Stimulated activated CD8-positive, alpha-beta memory T cell treated with anti-CD3 and anti-CD28 coated beads, Interleukin-7, amount 100 ng/mL, for 4 hours (primary cell): ENCODE results near the gene TOX2.

Experiments
- DNase-seq, 2 donors: peaks; one replicate each; pipeline ENCODE4 v3.0.0-alpha.2; 2020; ENCODE audit warnings: low read depth in 2 of 2

Gene TOX2

DNA sequence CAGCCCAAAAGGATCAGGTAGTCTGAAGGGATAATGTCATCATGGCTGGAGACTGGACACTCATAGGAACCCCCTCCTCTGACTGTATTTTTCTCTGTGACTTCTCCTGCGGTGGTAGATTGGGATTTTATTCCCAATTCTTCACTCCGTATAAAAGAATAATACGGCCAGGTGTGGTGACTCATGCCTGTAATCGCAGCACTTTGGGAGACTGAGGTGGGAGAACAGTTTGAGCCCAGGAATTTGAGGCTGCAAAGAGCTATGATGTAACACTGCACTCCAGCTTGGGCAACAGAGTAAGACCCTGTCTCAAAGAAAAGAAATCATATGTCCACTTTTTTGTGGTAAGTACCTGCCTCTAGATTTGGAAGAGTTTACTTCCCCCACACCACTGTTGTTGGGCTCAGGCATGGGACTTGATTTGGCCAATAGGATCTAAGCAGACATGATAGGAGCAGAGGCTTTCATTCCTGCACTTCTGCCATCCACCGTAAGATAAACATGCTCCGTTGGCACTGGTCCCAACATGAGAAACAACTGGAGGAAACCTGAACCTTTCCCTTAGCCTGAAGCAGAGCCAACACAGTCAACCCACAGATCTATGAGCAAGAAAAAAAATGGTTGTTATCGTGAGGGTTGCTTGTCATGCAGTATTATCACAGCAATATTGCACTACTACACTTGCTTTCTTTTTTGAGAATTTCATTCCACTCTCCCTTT is 190.3 kb downstream of the TOX2 start:
- no peak for DNase-seq

DNA sequence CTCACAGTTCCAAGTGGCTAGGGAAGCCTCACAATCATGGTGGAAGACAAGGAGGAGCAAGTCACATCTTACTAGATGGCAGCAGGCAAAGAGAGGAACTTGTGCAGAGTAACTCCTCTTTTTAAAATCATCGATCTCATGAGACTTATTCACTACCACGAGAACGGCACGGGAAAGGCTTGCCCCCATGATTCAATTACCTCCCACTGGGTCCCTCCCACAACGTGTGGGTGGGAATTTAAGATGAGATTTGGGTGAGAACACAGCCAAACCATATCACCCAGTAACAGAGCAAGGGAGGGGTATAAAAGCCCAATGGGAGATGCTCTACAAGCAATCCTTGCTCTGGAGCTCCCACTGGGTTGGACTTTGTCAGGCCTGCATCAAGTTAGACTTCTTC is 192.0 kb downstream of the TOX2 start:
- DNase-seq: no peak

- no peak for DNase-seq
Observed at GRCh38 chr20:44109951-44110361, 195.3 kb downstream of the TOX2 start.

GRCh38 chr20:44110816-44111568 is 196.3 kb downstream of the TOX2 start:
- no peak for DNase-seq

- no peak for DNase-seq
Observed at GRCh38 chr20:44111712-44112335, 197.2 kb downstream of the TOX2 start.

GRCh38 chr20:44112456-44112855 is 197.8 kb downstream of the TOX2 start:
- DNase-seq: no peak

DNA sequence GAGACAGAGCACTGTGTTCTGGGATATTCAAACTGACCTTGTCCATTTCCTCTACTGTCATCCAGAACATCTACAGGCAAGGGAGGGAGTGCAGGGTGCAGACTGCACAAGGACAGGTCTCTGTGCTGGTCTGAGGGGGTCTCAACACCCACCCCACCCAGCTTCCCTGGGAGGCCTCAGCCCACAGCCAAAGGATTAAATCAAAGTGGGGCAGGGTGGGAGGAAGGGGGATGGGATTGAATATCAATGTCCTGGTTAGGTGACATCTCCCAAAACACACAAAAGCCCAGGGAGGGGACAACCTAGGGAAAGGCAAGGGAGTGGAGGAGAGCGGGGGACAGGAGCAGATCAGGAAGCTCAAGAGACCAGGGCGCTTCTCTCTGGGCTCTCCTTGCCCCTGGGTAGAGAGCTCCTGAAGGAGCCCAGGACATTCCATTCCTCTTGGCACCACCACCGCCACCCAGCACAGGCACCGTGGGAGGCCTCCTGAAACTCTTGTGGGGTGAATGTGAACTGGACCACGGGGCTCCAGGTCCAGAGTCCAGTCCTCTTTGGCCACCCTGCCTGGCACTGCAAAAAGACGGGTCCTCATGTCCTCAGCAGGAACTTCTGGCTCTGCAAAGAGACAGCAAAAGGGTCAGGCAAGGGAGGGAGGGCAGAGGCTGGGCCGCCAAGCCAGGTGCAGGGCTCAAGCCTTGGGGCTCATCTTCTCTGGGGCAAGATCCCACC is 198.4 kb downstream of the TOX2 start:
- DNase-seq: no peak

GRCh38 chr20:44113618-44114376 is 199.1 kb downstream of the TOX2 start:
- DNase-seq: no peak

GRCh38 chr20:44115181-44115580 is 200.5 kb downstream of the TOX2 start:
- DNase-seq: no peak

- DNase-seq: no peak
Observed at GRCh38 chr20:44115762-44116644, 201.4 kb downstream of the TOX2 start.

- no peak for DNase-seq
Observed at GRCh38 chr20:44117296-44118184, 202.9 kb downstream of the TOX2 start.

GRCh38 chr20:44118185-44119033 is 203.8 kb downstream of the TOX2 start:
- no peak for DNase-seq
